Neural cell (in vitro differentiated cells): ENCODE measurements around the gene SLC13A5. TPM values are rescaled to one million over a fixed set of nuclear protein-coding genes. Genes with fewer than 3 reads are reported as not detected.

ENCODE experiments used
- H2AFZ ChIP-seq: fragments of 200-600, 300-800 bp; sonication (generic), shearing (Covaris generic); 2 replicates; pipeline ENCODE4 v1.6.0; 2014; ENCODE audit warnings: low read depth, mild to moderate bottlenecking, antibody characterized with exemption, low read length, moderate library complexity
- H3F3A ChIP-seq: fragments of 200-600 bp; shearing (Covaris generic); 2 replicates; pipeline ENCODE4 v1.6.1; 2016; ENCODE audit warnings: mild to moderate bottlenecking, moderate library complexity, mixed read lengths, antibody characterized with exemption, low read length; ENCODE audit not compliant: insufficient read depth, poor library complexity, severe bottlenecking
- H3K27ac ChIP-seq: fragments of 200-600, 300-800 bp; sonication (generic), shearing (Covaris generic); 2 replicates; pipeline ENCODE4 v1.5.1; 2014; ENCODE audit warnings: mild to moderate bottlenecking, low read length, moderate library complexity
- H3K27me3 ChIP-seq: fragments of 300-800, 200-600 bp; sonication (generic), shearing (Covaris generic); 2 replicates; pipeline ENCODE4 v1.6.0; 2014; ENCODE audit warnings: mild to moderate bottlenecking, low read depth, low read length, moderate library complexity; ENCODE audit not compliant: insufficient read depth
- H3K36me3 ChIP-seq: fragments of 300-800, 200-600 bp; sonication (generic), shearing (Covaris generic); 2 replicates; pipeline ENCODE4 v1.5.1; 2014; ENCODE audit warnings: mild to moderate bottlenecking, antibody characterized with exemption, low read length, moderate library complexity; ENCODE audit not compliant: insufficient read depth
- H3K4me2 ChIP-seq: fragments of 300-800, 200-600 bp; sonication (generic), shearing (Covaris generic); 2 replicates; pipeline ENCODE4 v1.6.0; 2014; ENCODE audit warnings: mild to moderate bottlenecking, low read length
- H3K4me3 ChIP-seq: fragments of 300-800, 200-600 bp; sonication (generic), shearing (Covaris generic); 2 replicates; pipeline ENCODE4 v1.5.1; 2014; ENCODE audit warnings: mild to moderate bottlenecking, low read length, moderate library complexity
- H3K79me2 ChIP-seq: fragments of 200-600 bp; shearing (Covaris generic); replicated peaks from 2 replicates; pipeline ENCODE4 v1.6.0; 2014; ENCODE audit warnings: mild to moderate bottlenecking, low read length, moderate library complexity; ENCODE audit not compliant: insufficient read depth
- H3K9ac ChIP-seq: fragments of 300-800, 200-600 bp; sonication (generic), shearing (Covaris generic); 2 replicates; pipeline ENCODE4 v1.6.1; 2016; ENCODE audit warnings: mild to moderate bottlenecking, low read length, mixed read lengths
- H3K9me2 ChIP-seq: fragments of 200-600 bp; shearing (Covaris generic); 2 replicates; pipeline ENCODE4 v1.6.1; 2016; ENCODE audit warnings: mild to moderate bottlenecking, low read length, mixed read lengths; ENCODE audit not compliant: insufficient read depth
- H3K9me3 ChIP-seq: fragments of 200-600, 300-800 bp; sonication (generic), shearing (Covaris generic); 2 replicates; pipeline ENCODE4 v1.6.1; 2016; ENCODE audit warnings: mild to moderate bottlenecking, mixed run types, low read length, moderate library complexity, mixed read lengths
- H4K20me1 ChIP-seq: fragments of 200-600 bp; shearing (Covaris generic); 2 replicates; pipeline ENCODE4 v1.6.1; 2016; ENCODE audit warnings: mild to moderate bottlenecking, mixed run types; ENCODE audit not compliant: insufficient read depth
- EP300 ChIP-seq: fragments of 450-650 bp; conservative IDR thresholded peaks from 2 replicates; pipeline ENCODE4 v1.6.1; 2014; ENCODE audit warnings: antibody characterized with exemption, mild to moderate bottlenecking, moderate library complexity; ENCODE audit not compliant: poor library complexity, severe bottlenecking
- EZH2 ChIP-seq: fragments of 200-600, 300-800 bp; shearing (Covaris generic), sonication (generic); IDR thresholded peaks from 2 replicates; pipeline ENCODE4 v1.6.1; 2014; ENCODE audit warnings: antibody characterized with exemption, low read length, borderline replicate concordance, mild to moderate bottlenecking; ENCODE audit not compliant: insufficient read depth, poor library complexity, severe bottlenecking
- MXI1 ChIP-seq: fragments of 450-650 bp; conservative IDR thresholded peaks from 2 replicates; pipeline ENCODE4 v1.6.1; 2014; ENCODE audit warnings: antibody characterized with exemption, mild to moderate bottlenecking; ENCODE audit not compliant: poor library complexity, severe bottlenecking
- POLR2AphosphoS5 ChIP-seq: IDR thresholded peaks from 2 replicates; pipeline ENCODE4 v1.6.1; 2012
- RAD21 ChIP-seq: fragments of 450-650 bp; conservative IDR thresholded peaks from 2 replicates; pipeline ENCODE4 v1.6.1; 2014; ENCODE audit warnings: antibody characterized with exemption, mild to moderate bottlenecking, moderate library complexity
- SMC3 ChIP-seq: fragments of 450-650 bp; conservative IDR thresholded peaks from 2 replicates; pipeline ENCODE4 v1.6.1; 2014; ENCODE audit warnings: antibody characterized with exemption, mild to moderate bottlenecking, moderate library complexity; ENCODE audit not compliant: poor library complexity
- TAF1 ChIP-seq: IDR thresholded peaks from 2 replicates; pipeline ENCODE4 v1.6.1; 2012; ENCODE audit warnings: low read depth
- polyA plus RNA-seq: library from polyadenylated mRNA; depleted of rRNA; stranded (reverse); fragments of >200 nt; gene quantifications from 2 replicates; pipeline ENCODE4 v1.2.3, GENCODE V29; 2014
- TF ChIP-seq, protein P1 (sequence below): IDR thresholded peaks from 2 replicates; pipeline ENCODE4 v1.6.1; 2012; ENCODE audit warnings: borderline replicate concordance
- TF ChIP-seq, protein P2 (sequence below): fragments of 450-650 bp; IDR thresholded peaks from 2 replicates; pipeline ENCODE4 v1.5.1; 2014; ENCODE audit warnings: antibody characterized with exemption, mild to moderate bottlenecking, moderate library complexity; ENCODE audit not compliant: poor library complexity, severe bottlenecking

SLC13A5 gene
- polyA plus RNA-seq, 1 donor from 2014 or later = not detected

DNA sequence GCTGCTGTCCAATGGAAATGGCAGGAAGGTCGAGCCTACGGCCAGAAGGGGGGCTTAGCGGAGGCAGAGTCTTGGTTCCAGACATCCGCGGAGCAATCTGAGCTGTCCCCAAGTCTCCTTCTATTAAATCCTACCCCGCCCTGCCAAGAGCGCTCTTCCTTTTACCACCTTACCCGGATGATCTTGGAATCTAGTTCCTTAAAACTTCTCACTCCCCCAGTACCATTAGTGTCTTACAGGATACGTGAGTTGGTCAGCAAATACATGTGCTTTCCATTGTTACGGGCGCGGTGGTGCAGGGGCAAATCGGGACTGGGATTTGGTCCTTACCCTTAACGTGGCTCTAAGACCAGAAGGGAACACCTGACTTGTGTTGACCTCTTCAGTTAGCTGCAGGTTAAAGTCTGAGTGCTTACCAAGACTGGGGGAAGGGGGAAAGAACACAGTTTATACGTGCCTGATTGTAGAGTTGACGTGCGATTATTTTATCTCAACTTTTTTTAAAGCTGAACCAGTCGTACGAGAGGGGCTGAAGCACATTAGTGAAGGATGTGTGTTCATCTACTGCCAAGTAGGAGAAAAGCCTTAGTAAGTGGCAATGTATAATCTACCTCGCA lies 71.8 kb downstream of the SLC13A5 start:
- no peaks in the 10 kb centered on the region for H3K36me3 ChIP-seq
- H3K4me3 ChIP-seq = peak overlapping the region; percentile 81
- no peaks in the 10 kb centered on the region for H4K20me1 ChIP-seq
- H3K9me3 ChIP-seq = no peaks in the 10 kb centered on the region
- H3K9ac ChIP-seq = peak overlapping the region; percentile 95
- no peaks in the 10 kb centered on the region for H3K27me3 ChIP-seq
- H3K79me2 ChIP-seq = peaks cover 32% of the 10 kb centered on the region
- H3F3A ChIP-seq = peaks cover 4% of the 10 kb centered on the region
- peak overlapping the region; percentile 71 for H2AFZ ChIP-seq
- no peaks in the 10 kb centered on the region for H3K9me2 ChIP-seq
- TF ChIP-seq TAF1 (no peak), MXI1 (no peak)
- TF ChIP-seq, protein P1, sequence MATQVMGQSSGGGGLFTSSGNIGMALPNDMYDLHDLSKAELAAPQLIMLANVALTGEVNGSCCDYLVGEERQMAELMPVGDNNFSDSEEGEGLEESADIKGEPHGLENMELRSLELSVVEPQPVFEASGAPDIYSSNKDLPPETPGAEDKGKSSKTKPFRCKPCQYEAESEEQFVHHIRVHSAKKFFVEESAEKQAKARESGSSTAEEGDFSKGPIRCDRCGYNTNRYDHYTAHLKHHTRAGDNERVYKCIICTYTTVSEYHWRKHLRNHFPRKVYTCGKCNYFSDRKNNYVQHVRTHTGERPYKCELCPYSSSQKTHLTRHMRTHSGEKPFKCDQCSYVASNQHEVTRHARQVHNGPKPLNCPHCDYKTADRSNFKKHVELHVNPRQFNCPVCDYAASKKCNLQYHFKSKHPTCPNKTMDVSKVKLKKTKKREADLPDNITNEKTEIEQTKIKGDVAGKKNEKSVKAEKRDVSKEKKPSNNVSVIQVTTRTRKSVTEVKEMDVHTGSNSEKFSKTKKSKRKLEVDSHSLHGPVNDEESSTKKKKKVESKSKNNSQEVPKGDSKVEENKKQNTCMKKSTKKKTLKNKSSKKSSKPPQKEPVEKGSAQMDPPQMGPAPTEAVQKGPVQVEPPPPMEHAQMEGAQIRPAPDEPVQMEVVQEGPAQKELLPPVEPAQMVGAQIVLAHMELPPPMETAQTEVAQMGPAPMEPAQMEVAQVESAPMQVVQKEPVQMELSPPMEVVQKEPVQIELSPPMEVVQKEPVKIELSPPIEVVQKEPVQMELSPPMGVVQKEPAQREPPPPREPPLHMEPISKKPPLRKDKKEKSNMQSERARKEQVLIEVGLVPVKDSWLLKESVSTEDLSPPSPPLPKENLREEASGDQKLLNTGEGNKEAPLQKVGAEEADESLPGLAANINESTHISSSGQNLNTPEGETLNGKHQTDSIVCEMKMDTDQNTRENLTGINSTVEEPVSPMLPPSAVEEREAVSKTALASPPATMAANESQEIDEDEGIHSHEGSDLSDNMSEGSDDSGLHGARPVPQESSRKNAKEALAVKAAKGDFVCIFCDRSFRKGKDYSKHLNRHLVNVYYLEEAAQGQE = no peak
- TF ChIP-seq, protein P2, sequence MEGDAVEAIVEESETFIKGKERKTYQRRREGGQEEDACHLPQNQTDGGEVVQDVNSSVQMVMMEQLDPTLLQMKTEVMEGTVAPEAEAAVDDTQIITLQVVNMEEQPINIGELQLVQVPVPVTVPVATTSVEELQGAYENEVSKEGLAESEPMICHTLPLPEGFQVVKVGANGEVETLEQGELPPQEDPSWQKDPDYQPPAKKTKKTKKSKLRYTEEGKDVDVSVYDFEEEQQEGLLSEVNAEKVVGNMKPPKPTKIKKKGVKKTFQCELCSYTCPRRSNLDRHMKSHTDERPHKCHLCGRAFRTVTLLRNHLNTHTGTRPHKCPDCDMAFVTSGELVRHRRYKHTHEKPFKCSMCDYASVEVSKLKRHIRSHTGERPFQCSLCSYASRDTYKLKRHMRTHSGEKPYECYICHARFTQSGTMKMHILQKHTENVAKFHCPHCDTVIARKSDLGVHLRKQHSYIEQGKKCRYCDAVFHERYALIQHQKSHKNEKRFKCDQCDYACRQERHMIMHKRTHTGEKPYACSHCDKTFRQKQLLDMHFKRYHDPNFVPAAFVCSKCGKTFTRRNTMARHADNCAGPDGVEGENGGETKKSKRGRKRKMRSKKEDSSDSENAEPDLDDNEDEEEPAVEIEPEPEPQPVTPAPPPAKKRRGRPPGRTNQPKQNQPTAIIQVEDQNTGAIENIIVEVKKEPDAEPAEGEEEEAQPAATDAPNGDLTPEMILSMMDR = no peak
- H3K27ac ChIP-seq = peak overlapping the region; percentile 90
- peak overlapping the region; percentile 98 for H3K4me2 ChIP-seq

DNA sequence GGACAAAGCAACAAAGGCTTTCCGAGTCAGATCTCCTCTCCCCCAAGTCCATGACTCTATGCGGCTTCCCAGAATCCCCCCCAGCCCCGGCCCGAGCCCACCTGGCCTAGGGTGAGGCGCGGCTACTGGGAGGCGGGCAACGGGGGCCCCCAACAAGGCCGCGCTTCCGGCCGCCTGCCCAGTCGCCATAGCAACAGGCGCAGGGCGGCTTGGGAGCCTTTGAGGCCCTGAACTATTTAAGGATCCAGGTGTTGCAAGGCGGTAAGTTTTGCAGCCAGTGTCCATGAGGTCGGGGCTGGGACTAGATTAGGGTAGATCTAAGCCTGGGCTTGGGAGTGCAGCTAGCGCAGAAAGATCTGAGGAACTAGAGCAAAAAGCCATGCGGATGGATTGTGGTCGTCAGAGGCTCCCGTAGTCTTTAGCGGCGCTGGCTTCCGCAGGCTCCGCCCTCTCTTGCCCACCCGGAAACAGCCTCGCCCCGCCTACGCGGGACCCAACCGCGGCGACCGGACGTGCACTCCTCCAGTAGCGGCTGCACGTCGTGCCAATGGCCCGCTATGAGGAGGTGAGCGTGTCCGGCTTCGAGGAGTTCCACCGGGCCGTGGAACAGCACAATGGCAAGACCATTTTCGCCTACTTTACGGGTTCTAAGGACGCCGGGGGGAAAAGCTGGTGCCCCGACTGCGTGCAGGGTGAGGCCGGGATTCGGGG lies 72.5 kb downstream of the SLC13A5 start, which contains the start of the genes KIAA0753 and TXNDC17:
KIAA0753 (minus strand) TSS at position 176 of the 711 bp plus-strand sequence. CDS start 5,608 bp downstream, outside the sequence.
TXNDC17 (plus strand) TSS at position 525 of the 711 bp plus-strand sequence; CDS start at position 548, 23 bp downstream.
- Histone ChIP-seq H3K9ac (peak within 1 kb of the TSS; percentile 95), H3K9me2 (no peaks in the 10 kb centered on the region), H3K27ac (peak within 1 kb of the TSS; percentile 90), H3K36me3 (no peaks in the 10 kb centered on the region), H3K79me2 (peaks cover 32% of the 10 kb centered on the region), H4K20me1 (no peaks in the 10 kb centered on the region), H3K27me3 (no peaks in the 10 kb centered on the region), H3K4me3 (peak within 1 kb of the TSS; percentile 81), H3K9me3 (no peaks in the 10 kb centered on the region), H2AFZ (peak within 1 kb of the TSS; percentile 71), H3K4me2 (peak within 1 kb of the TSS; percentile 98), H3F3A (peaks cover 4% of the 10 kb centered on the region)
- TF ChIP-seq SMC3 (no peak), EZH2 (no peak), TAF1 (peak; percentile 81), MXI1 (peak; percentile 95), POLR2AphosphoS5 (peak; percentile 79), EP300 (no peak), RAD21 (peak; percentile 7)
- TF ChIP-seq, protein P2 = no peak
- TF ChIP-seq, protein P1 = peak; percentile 49
